ENCODE results near the gene C3orf70.

The C3orf70 gene

DNA sequence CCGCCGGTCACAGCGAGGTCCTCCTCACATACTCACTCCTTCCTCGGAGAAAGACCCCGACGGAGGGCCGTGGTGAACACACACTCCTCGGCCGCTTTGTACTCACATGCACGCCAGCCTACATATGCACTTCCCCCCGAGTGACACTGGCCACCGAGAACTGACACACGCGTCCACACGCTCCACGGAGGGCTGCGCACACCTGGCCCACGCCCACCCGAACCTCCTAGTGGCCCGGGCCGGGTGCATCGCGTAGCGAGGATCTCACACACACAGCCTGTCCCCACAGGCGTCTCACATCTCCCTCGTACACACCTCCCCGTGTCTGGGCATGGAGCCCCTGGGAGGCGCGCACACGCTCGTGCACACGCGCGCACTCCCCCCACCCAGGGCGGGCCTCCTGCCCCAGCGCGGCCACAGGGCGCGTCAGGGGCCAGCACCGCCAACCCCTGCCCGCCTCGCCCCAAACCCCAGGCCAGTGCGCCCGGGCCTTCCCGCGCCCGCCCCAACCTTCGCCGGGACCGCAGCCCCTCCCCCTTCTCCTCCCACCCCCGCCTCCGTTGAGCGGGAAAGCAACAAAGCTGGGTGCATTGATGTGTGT lies 411 bp upstream of the C3orf70 start:
- H3K27ac ChIP-seq (replicated peaks), result no peak overlapping the region
- H3K4me3 ChIP-seq (replicated peaks; ENCODE audit: insufficient read depth, low read length), result peak overlapping the region; percentile 43
- H3K27me3 ChIP-seq (ENCODE audit: insufficient read depth, poor library complexity, severe bottlenecking), result peaks cover 39% of the 10 kb centered on the region
- DNase-seq (ENCODE audit: low read depth in 1 of 2, low spot score in 1 of 2), result peak; percentile 4
- TF ChIP-seq GABPA (IDR thresholded peaks at IDR 0.05; ENCODE audit: low read depth), result no peak
- TF ChIP-seq, protein P1, sequence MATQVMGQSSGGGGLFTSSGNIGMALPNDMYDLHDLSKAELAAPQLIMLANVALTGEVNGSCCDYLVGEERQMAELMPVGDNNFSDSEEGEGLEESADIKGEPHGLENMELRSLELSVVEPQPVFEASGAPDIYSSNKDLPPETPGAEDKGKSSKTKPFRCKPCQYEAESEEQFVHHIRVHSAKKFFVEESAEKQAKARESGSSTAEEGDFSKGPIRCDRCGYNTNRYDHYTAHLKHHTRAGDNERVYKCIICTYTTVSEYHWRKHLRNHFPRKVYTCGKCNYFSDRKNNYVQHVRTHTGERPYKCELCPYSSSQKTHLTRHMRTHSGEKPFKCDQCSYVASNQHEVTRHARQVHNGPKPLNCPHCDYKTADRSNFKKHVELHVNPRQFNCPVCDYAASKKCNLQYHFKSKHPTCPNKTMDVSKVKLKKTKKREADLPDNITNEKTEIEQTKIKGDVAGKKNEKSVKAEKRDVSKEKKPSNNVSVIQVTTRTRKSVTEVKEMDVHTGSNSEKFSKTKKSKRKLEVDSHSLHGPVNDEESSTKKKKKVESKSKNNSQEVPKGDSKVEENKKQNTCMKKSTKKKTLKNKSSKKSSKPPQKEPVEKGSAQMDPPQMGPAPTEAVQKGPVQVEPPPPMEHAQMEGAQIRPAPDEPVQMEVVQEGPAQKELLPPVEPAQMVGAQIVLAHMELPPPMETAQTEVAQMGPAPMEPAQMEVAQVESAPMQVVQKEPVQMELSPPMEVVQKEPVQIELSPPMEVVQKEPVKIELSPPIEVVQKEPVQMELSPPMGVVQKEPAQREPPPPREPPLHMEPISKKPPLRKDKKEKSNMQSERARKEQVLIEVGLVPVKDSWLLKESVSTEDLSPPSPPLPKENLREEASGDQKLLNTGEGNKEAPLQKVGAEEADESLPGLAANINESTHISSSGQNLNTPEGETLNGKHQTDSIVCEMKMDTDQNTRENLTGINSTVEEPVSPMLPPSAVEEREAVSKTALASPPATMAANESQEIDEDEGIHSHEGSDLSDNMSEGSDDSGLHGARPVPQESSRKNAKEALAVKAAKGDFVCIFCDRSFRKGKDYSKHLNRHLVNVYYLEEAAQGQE (IDR thresholded peaks at IDR 0.05; ENCODE audit: insufficient replicate concordance, low read depth), result no peak
- peak; percentile 13; the same call in 1 of the 2 replicates for TF ChIP-seq SPI1 (IDR thresholded peaks at IDR 0.05; ENCODE audit: borderline replicate concordance, low read depth)

DNA sequence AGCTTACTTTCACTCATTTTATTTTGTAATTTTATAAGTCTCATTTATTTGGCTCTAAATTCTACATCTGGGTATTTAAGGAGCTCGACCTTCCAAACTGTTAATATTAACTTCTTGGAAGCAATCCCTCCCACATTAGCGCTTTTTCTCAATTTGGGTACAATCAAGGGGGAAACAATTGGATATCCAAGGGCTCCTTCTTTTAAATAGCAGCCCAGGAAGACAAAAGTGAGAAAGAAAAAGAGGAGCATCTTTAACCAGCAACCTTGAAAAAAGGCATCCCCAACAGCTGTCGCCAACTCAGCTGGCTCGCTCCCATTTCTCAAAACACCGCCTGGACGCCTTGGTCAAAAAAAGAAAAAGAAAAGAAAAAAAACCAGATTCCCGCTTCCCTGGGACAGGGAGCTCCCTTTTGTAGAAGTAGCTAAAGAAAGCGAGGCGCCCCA lies 873 bp downstream of the C3orf70 start:
- DNase-seq (ENCODE audit: low read depth in 1 of 2, low spot score in 1 of 2), result no peak
- H3K27ac ChIP-seq (replicated peaks), result no peak overlapping the region
- TF ChIP-seq, protein P1 (IDR thresholded peaks at IDR 0.05; ENCODE audit: insufficient replicate concordance, low read depth), result no peak
- no peak for TF ChIP-seq POLR2AphosphoS5 (IDR thresholded peaks at IDR 0.05; ENCODE audit: low read depth)
- no peak for TF ChIP-seq GABPA (IDR thresholded peaks at IDR 0.05; ENCODE audit: low read depth)
- TF ChIP-seq SPI1 (IDR thresholded peaks at IDR 0.05; ENCODE audit: borderline replicate concordance, low read depth), result no peak
- TF ChIP-seq, protein P2, sequence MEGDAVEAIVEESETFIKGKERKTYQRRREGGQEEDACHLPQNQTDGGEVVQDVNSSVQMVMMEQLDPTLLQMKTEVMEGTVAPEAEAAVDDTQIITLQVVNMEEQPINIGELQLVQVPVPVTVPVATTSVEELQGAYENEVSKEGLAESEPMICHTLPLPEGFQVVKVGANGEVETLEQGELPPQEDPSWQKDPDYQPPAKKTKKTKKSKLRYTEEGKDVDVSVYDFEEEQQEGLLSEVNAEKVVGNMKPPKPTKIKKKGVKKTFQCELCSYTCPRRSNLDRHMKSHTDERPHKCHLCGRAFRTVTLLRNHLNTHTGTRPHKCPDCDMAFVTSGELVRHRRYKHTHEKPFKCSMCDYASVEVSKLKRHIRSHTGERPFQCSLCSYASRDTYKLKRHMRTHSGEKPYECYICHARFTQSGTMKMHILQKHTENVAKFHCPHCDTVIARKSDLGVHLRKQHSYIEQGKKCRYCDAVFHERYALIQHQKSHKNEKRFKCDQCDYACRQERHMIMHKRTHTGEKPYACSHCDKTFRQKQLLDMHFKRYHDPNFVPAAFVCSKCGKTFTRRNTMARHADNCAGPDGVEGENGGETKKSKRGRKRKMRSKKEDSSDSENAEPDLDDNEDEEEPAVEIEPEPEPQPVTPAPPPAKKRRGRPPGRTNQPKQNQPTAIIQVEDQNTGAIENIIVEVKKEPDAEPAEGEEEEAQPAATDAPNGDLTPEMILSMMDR (IDR thresholded peaks at IDR 0.05; ENCODE audit: insufficient read depth, low read length), result no peak
- peaks cover 43% of the 10 kb centered on the region for H3K27me3 ChIP-seq (ENCODE audit: insufficient read depth, poor library complexity, severe bottlenecking)
- H3K4me3 ChIP-seq (replicated peaks; ENCODE audit: insufficient read depth, low read length), result peak overlapping the region; percentile 43

DNA sequence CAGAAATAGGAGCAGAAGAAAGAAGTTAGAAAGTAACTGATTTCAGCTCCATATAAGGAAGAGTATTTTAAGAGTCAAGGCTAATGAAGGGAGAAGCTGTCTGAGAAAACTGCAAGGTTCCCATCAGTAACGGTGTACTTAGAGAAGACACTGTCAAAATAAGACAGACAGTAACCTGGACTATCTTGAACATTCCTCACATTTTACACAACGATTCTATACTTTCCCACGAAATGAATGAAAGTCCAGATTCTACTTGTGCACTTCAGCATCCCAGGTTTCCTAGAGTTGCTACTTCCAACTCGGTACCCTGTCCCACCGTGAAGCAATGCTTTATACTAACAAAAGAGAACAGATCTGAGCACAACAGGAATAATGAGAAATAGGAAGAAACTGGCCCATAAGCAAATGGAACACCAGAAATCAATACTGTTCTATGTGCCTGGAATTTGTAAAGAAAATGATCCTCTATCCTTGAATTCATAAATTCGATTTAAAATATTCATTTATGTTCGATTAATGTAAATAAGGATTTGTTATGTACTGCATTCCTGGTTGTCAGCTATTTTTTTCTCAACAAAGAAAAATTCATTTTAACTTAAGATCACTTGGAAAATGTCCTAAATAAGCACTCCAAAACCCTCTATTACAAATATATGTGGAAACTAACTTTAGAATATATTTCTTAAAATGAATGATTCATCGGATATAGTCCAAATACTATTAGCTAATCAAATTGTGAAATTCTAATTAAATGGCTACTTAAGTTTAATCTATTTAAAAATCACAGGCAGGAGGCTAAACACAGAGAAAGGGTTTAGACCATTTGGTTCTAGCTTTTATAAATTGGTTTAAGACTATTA lies 1.5 kb downstream of the C3orf70 start:
- TF ChIP-seq, protein P1 (IDR thresholded peaks at IDR 0.05; ENCODE audit: insufficient replicate concordance, low read depth), result no peak
- TF ChIP-seq POLR2AphosphoS5 (IDR thresholded peaks at IDR 0.05; ENCODE audit: low read depth) (no peak), GABPA (IDR thresholded peaks at IDR 0.05; ENCODE audit: low read depth) (no peak), SPI1 (IDR thresholded peaks at IDR 0.05; ENCODE audit: borderline replicate concordance, low read depth) (no peak)
- TF ChIP-seq, protein P2 (IDR thresholded peaks at IDR 0.05; ENCODE audit: insufficient read depth, low read length), result no peak
- no peak overlapping the region for H3K4me3 ChIP-seq (replicated peaks; ENCODE audit: insufficient read depth, low read length)
- no peak for DNase-seq (ENCODE audit: low read depth in 1 of 2, low spot score in 1 of 2)
- H3K27ac ChIP-seq (replicated peaks), result no peak overlapping the region
- H3K27me3 ChIP-seq (ENCODE audit: insufficient read depth, poor library complexity, severe bottlenecking), result peaks cover 48% of the 10 kb centered on the region
